ENCODE data around the gene ATG14. TPM values are rescaled to one million over a fixed set of nuclear protein-coding genes. Genes with fewer than 3 reads are reported as not detected.

The ATG14 gene
- total RNA-seq, 3 donors from 2014 or later (not counting 1 experiment from before 2014, with no cell fraction given) = 18.1 to 23.1 (median 20.5) TPM

DNA sequence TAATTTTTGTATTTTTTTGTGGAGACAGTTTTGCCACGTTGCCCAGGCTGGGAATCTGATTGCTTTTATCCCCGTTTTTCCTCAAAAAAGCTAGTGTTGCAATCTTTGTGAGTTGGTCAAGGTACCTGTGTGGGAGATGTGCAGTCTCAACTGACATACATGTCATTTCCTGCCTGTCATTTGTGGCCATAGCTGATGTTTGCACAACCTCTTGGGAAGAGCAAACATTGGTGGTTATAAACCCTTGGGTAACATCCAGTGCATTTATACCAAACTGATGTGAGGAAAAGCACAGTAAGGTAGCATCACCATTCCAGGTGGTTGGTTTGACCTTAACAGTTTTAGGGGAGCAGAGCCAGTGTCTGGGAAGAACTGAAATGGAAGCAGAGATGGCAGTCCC lies 54.7 kb downstream of the ATG14 start:
- ATAC-seq (no peak), DNase-seq (no peak)
- no peak overlapping the region for H3K27ac ChIP-seq (ENCODE audit: low read length)
- 92% methylated on average over 2 of the region's 2 CpGs for WGBS (ENCODE audit: insufficient coverage)
- H3K4me1 ChIP-seq (ENCODE audit: control insufficient read depth, insufficient read depth, low read length) = peaks cover 14% of the 10 kb centered on the region
- H3K27me3 Mint-ChIP-seq (ENCODE audit: low read depth in 2 of 2) = no peaks in the 10 kb centered on the region
- H3K27ac Mint-ChIP-seq = no peak overlapping the region
- H3K9me3 ChIP-seq (ENCODE audit: control insufficient read depth, insufficient read depth, low read length) = no peaks in the 10 kb centered on the region
- H3K36me3 ChIP-seq (ENCODE audit: control insufficient read depth, insufficient read depth, low read length) = peaks cover 13% of the 10 kb centered on the region
- intact Hi-C loops (cut with micrococcal nuclease) = no loop called here
- H3K9me3 Mint-ChIP-seq = no peaks in the 10 kb centered on the region
- no peak overlapping the region for H3K4me3 ChIP-seq (ENCODE audit: low read length)
- H3K4me1 Mint-ChIP-seq = peaks cover 15 to 28% of the 10 kb centered on the region in 2 donors
- no peaks in the 10 kb centered on the region for H3K36me3 Mint-ChIP-seq
- H3K4me3 Mint-ChIP-seq = no peak overlapping the region
- H3K27me3 ChIP-seq (ENCODE audit: control insufficient read depth, insufficient read depth, low read length) = no peaks in the 10 kb centered on the region
- TF ChIP-seq, protein P1, sequence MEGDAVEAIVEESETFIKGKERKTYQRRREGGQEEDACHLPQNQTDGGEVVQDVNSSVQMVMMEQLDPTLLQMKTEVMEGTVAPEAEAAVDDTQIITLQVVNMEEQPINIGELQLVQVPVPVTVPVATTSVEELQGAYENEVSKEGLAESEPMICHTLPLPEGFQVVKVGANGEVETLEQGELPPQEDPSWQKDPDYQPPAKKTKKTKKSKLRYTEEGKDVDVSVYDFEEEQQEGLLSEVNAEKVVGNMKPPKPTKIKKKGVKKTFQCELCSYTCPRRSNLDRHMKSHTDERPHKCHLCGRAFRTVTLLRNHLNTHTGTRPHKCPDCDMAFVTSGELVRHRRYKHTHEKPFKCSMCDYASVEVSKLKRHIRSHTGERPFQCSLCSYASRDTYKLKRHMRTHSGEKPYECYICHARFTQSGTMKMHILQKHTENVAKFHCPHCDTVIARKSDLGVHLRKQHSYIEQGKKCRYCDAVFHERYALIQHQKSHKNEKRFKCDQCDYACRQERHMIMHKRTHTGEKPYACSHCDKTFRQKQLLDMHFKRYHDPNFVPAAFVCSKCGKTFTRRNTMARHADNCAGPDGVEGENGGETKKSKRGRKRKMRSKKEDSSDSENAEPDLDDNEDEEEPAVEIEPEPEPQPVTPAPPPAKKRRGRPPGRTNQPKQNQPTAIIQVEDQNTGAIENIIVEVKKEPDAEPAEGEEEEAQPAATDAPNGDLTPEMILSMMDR (IDR thresholded peaks at IDR 0.05) = no peak

DNA sequence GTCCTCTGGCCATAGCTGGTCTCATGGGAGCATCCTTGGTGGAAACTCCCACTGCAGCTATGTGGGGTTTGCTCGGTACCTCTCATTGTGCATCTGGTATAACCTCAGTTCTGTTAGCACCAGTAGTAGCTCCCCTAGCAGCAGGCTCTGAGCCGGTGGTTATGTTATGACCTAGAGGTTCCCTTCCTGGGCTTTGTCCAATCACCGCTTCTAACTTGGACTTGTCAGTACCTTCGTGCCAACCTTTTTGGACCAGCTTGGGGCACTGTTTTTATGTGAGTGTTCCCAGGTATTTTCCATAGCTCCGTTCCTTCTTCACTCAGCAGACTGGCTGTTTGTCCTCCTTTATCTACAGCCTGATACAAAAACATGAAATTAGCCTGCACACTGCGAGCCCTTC lies 55.7 kb downstream of the ATG14 start:
- Histone ChIP-seq H3K27ac (ENCODE audit: low read length) (no peak overlapping the region), H3K27me3 (ENCODE audit: control insufficient read depth, insufficient read depth, low read length) (no peaks in the 10 kb centered on the region), H3K4me1 (ENCODE audit: control insufficient read depth, insufficient read depth, low read length) (peaks cover 14% of the 10 kb centered on the region), H3K36me3 (ENCODE audit: control insufficient read depth, insufficient read depth, low read length) (peaks cover 23% of the 10 kb centered on the region), H3K9me3 (ENCODE audit: control insufficient read depth, insufficient read depth, low read length) (no peaks in the 10 kb centered on the region), H3K4me3 (ENCODE audit: low read length) (no peak overlapping the region)
- H3K4me1 Mint-ChIP-seq = peaks cover 15 to 28% of the 10 kb centered on the region in 2 donors
- no peak overlapping the region for H3K27ac Mint-ChIP-seq
- ATAC-seq (no peak), DNase-seq (no peak)
- intact Hi-C loops (cut with micrococcal nuclease) = loop anchor here (2.0 kb wide), 1 partner anchor 17 kb away; no protein-coding TSS in a partner anchor
- H3K27me3 Mint-ChIP-seq (ENCODE audit: low read depth in 2 of 2) = no peaks in the 10 kb centered on the region
- H3K4me3 Mint-ChIP-seq = no peak overlapping the region
- 84% methylated on average over 6 of the region's 6 CpGs for WGBS (ENCODE audit: insufficient coverage)
- no peaks in the 10 kb centered on the region for H3K9me3 Mint-ChIP-seq
- TF ChIP-seq, protein P1 (IDR thresholded peaks at IDR 0.05) = no peak
- H3K36me3 Mint-ChIP-seq = no peaks in the 10 kb centered on the region

DNA sequence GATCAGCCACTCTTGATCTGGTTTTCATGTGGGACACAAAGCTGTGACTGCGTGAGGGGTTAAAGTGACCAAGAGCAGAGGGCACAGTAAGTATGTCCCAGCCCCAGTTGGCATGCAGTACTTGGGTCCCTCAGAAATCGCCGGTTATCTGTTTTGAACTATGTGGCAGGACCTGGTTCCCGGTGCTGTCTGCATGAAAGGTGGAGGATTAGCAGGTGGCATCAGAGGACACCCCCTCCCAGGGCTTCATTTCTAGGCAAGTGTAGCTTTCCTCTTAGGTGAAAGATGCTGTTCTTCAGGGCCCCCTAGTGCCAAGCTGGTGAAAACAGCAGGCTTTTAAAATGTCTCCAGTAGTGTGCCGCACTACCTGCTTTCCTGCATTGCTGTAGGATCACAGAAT lies 57.1 kb downstream of the ATG14 start:
- Histone ChIP-seq H3K27me3 (ENCODE audit: control insufficient read depth, insufficient read depth, low read length) (no peaks in the 10 kb centered on the region), H3K4me1 (ENCODE audit: control insufficient read depth, insufficient read depth, low read length) (peaks cover 14% of the 10 kb centered on the region), H3K27ac (ENCODE audit: low read length) (peak overlapping the region; percentile 59), H3K36me3 (ENCODE audit: control insufficient read depth, insufficient read depth, low read length) (peaks cover 30% of the 10 kb centered on the region), H3K9me3 (ENCODE audit: control insufficient read depth, insufficient read depth, low read length) (no peaks in the 10 kb centered on the region), H3K4me3 (ENCODE audit: low read length) (no peak overlapping the region)
- TF ChIP-seq, protein P1 (IDR thresholded peaks at IDR 0.05) = peak; percentile 76
- Mint-ChIP-seq H3K4me1 (peaks cover 15 to 28% of the 10 kb centered on the region in 2 donors), H3K27me3 (ENCODE audit: low read depth in 2 of 2) (no peaks in the 10 kb centered on the region), H3K9me3 (no peaks in the 10 kb centered on the region), H3K4me3 (peak overlapping the region; percentile 76), H3K27ac (peak overlapping the region; percentile 90), H3K36me3 (peaks cover 6% of the 10 kb centered on the region)
- DNase-seq (peak; percentile 42 to 85), ATAC-seq (peak; percentile 90 to 95 (median 94))
- intact Hi-C loops (cut with micrococcal nuclease) = loop anchor here (1.0 to 2.0 kb wide), 4 partner anchors 16 to 141 kb away; partner anchors contain the start of gene FBXO34
- WGBS (ENCODE audit: insufficient coverage) = 55% methylated on average over 5 of the region's 5 CpGs

Data from natural killer cell (primary cell).